Mesenchymal stem cell (in vitro differentiated cells and primary cell): ENCODE results near the gene NFKBIL1.

Experiments used
- DNase-seq: peaks from one replicate; pipeline ENCODE4 v3.0.0-alpha.2; 2013
- H2AFZ ChIP-seq: one replicate; pipeline ENCODE4 v1.6.1; 2013; ENCODE audit warnings: low read depth, mild to moderate bottlenecking, control low read depth, inconsistent platforms, low read length, moderate library complexity
- H2AK5ac ChIP-seq: 2 replicates; pipeline ENCODE4 v1.6.1; 2013; ENCODE audit warnings: low read length, moderate library complexity, mild to moderate bottlenecking, inconsistent platforms; ENCODE audit not compliant: severe bottlenecking
- H2BK120ac ChIP-seq: one replicate; pipeline ENCODE4 v1.6.1; 2013; ENCODE audit warnings: low read depth, mild to moderate bottlenecking, inconsistent platforms, low read length, moderate library complexity
- H2BK12ac ChIP-seq, 2 experiments: one replicate each; pipeline ENCODE4 v1.6.1; 2013; ENCODE audit warnings: inconsistent platforms in 2 of 2, low read length in 2 of 2, mild to moderate bottlenecking in 2 of 2, moderate library complexity in 2 of 2, control low read depth in 1 of 2
- H2BK15ac ChIP-seq: one replicate; pipeline ENCODE4 v1.6.1; 2013; ENCODE audit warnings: mild to moderate bottlenecking, low read depth, inconsistent platforms; ENCODE audit not compliant: poor library complexity, severe bottlenecking
- H2BK5ac ChIP-seq: 2 replicates; pipeline ENCODE4 v1.6.1; 2013; ENCODE audit warnings: low read depth, mild to moderate bottlenecking, low read length, control low read depth, inconsistent platforms; ENCODE audit not compliant: poor library complexity, severe bottlenecking
- H3K14ac ChIP-seq, 2 experiments: one replicate each; pipeline ENCODE4 v1.6.1; 2013; ENCODE audit warnings: inconsistent platforms in 2 of 2, low read length in 2 of 2, control low read depth in 1 of 2, mild to moderate bottlenecking in 1 of 2, moderate library complexity in 1 of 2
- H3K18ac ChIP-seq, 2 experiments: one replicate each; pipeline ENCODE4 v1.6.1; 2013; ENCODE audit warnings: inconsistent platforms in 2 of 2, low read length in 2 of 2, control low read depth in 1 of 2, low read depth in 1 of 2, mild to moderate bottlenecking in 1 of 2
- H3K23ac ChIP-seq, 2 experiments: one replicate each; pipeline ENCODE4 v1.6.1; 2013; ENCODE audit warnings: inconsistent platforms in 2 of 2, low read length in 2 of 2, mild to moderate bottlenecking in 2 of 2, moderate library complexity in 2 of 2, control low read depth in 1 of 2
- H3K27ac ChIP-seq: 2 replicates; pipeline ENCODE4 v1.5.1; 2013; ENCODE audit warnings: mild to moderate bottlenecking, moderate library complexity, low read length, control low read depth, inconsistent platforms; ENCODE audit not compliant: poor library complexity, severe bottlenecking
- H3K27me3 ChIP-seq, 2 experiments: 2 replicates each; pipeline versions ENCODE4 v1.6.1 to v1.7.0; 2013; ENCODE audit warnings: low read length in 2 of 2, mild to moderate bottlenecking in 2 of 2, moderate library complexity in 2 of 2, control low read depth in 1 of 2, inconsistent platforms in 1 of 2; ENCODE audit not compliant: control insufficient read depth in 1 of 2, insufficient read depth in 1 of 2
- H3K36me3 ChIP-seq, 2 experiments: 2 replicates each; pipeline versions ENCODE4 v1.6.1 to v1.7.0; 2013; ENCODE audit warnings: low read length in 2 of 2, control low read depth in 1 of 2, inconsistent platforms in 1 of 2, low read depth in 1 of 2, mild to moderate bottlenecking in 1 of 2; ENCODE audit not compliant: insufficient read depth in 2 of 2, control insufficient read depth in 1 of 2
- H3K4ac ChIP-seq, 2 experiments: one replicate each; pipeline ENCODE4 v1.6.1; 2013; ENCODE audit warnings: inconsistent platforms in 2 of 2, low read length in 2 of 2, mild to moderate bottlenecking in 2 of 2, moderate library complexity in 2 of 2, control low read depth in 1 of 2, low read depth in 1 of 2
- H3K4me1 ChIP-seq: 2 replicates; pipeline ENCODE4 v1.6.1; 2013; ENCODE audit warnings: low read depth, low read length, control low read depth; ENCODE audit not compliant: control insufficient read depth, insufficient read depth
- H3K4me2 ChIP-seq: 2 replicates; pipeline ENCODE4 v1.6.1; 2013; ENCODE audit warnings: low read length, mild to moderate bottlenecking, inconsistent platforms; ENCODE audit not compliant: poor library complexity, severe bottlenecking
- H3K4me3 ChIP-seq, 2 experiments: 2 replicates each; pipeline versions ENCODE4 v1.5.1 to v1.7.0; 2013; ENCODE audit warnings: low read length in 2 of 2, mild to moderate bottlenecking in 2 of 2, control low read depth in 1 of 2, low read depth in 1 of 2; ENCODE audit not compliant: insufficient read depth in 1 of 2
- H3K79me1 ChIP-seq: replicated peaks from 2 replicates; pipeline ENCODE4 v1.6.1; 2013; ENCODE audit warnings: mild to moderate bottlenecking, control low read depth, low read length, inconsistent platforms; ENCODE audit not compliant: poor library complexity, severe bottlenecking
- H3K9ac ChIP-seq: 2 replicates; pipeline ENCODE4 v1.7.0; 2013; ENCODE audit warnings: mild to moderate bottlenecking, low read length, moderate library complexity
- H3K9me3 ChIP-seq: 2 replicates; pipeline ENCODE4 v1.7.0; 2013; ENCODE audit warnings: mild to moderate bottlenecking, low read length; ENCODE audit not compliant: control insufficient read depth
- H4K8ac ChIP-seq: one replicate; pipeline ENCODE4 v1.6.1; 2013; ENCODE audit warnings: inconsistent platforms, mild to moderate bottlenecking, low read length, moderate library complexity
- H4K91ac ChIP-seq: one replicate; pipeline ENCODE4 v1.6.1; 2013; ENCODE audit warnings: mild to moderate bottlenecking, low read length, inconsistent platforms
- WGBS: methylation state at CpG from one replicate; pipeline ENCODE4 v1.1.7; 2013; ENCODE audit warnings: mixed read lengths; 5-methylcytosine and 5-hydroxymethylcytosine counted together

NFKBIL1 gene

GRCh38 chr6:31532644-31533454 lies 14.6 kb upstream of the NFKBIL1 start:
- Histone ChIP-seq H4K8ac (no peak overlapping the region), H3K9ac (no peak overlapping the region), H3K14ac (no peak overlapping the region), H2AFZ (no peak overlapping the region), H2BK15ac (no peak overlapping the region), H4K91ac (no peak overlapping the region), H2BK120ac (no peak overlapping the region), H3K4me1 (peaks cover 6% of the 10 kb centered on the region), H3K4ac (no peak overlapping the region), H3K18ac (no peak overlapping the region), H3K23ac (no peak overlapping the region), H3K36me3 (peaks cover 70 to 85% of the 10 kb centered on the region in 2 experiments), H3K27ac (no peak overlapping the region), H3K27me3 (no peaks in the 10 kb centered on the region), H3K4me3 (no peak overlapping the region), H2BK12ac (no peak overlapping the region), H2AK5ac (no peak overlapping the region), H2BK5ac (no peak overlapping the region), H3K4me2 (no peak overlapping the region), H3K9me3 (no peaks in the 10 kb centered on the region), H3K79me1 (peaks cover 30% of the 10 kb centered on the region)
- DNase-seq: no peak
- 94% methylated on average over 7 of the region's 9 CpGs for WGBS

GRCh38 chr6:31533455-31533841 lies 14.0 kb upstream of the NFKBIL1 start:
- peaks cover 6% of the 10 kb centered on the region for H3K4me1 ChIP-seq
- no CpG with 5 or more reads among the region's 1 CpG for WGBS
- no peak overlapping the region for H2BK120ac ChIP-seq
- H2BK15ac ChIP-seq: no peak overlapping the region
- no peak overlapping the region for H3K18ac ChIP-seq
- H3K9me3 ChIP-seq: no peaks in the 10 kb centered on the region
- DNase-seq: no peak
- no peak overlapping the region for H4K8ac ChIP-seq
- H3K36me3 ChIP-seq: peaks cover 70 to 91% of the 10 kb centered on the region in 2 experiments
- no peak overlapping the region for H4K91ac ChIP-seq
- H3K79me1 ChIP-seq: peaks cover 30% of the 10 kb centered on the region
- no peak overlapping the region for H3K4me2 ChIP-seq
- H2BK12ac ChIP-seq: no peak overlapping the region
- H3K4ac ChIP-seq: no peak overlapping the region
- no peak overlapping the region for H3K9ac ChIP-seq
- H3K27me3 ChIP-seq: no peaks in the 10 kb centered on the region
- H3K23ac ChIP-seq: no peak overlapping the region
- H2AK5ac ChIP-seq: no peak overlapping the region
- H3K4me3 ChIP-seq: no peak overlapping the region
- no peak overlapping the region for H3K27ac ChIP-seq
- H2BK5ac ChIP-seq: no peak overlapping the region
- no peak overlapping the region for H2AFZ ChIP-seq
- no peak overlapping the region for H3K14ac ChIP-seq

GRCh38 chr6:31534011-31534410 lies 13.4 kb upstream of the NFKBIL1 start:
- Histone ChIP-seq H3K9ac (no peak overlapping the region), H3K4me2 (no peak overlapping the region), H3K4me1 (peaks cover 10% of the 10 kb centered on the region), H2BK15ac (peak overlapping the region; percentile 36), H3K36me3 (peaks cover 69 to 97% of the 10 kb centered on the region in 2 experiments), H4K8ac (peak overlapping the region; percentile 47), H3K14ac (no peak overlapping the region), H3K23ac (no peak overlapping the region), H3K4ac (no peak overlapping the region), H3K79me1 (peaks cover 30% of the 10 kb centered on the region), H2BK120ac (no peak overlapping the region), H3K4me3 (no peak overlapping the region), H3K9me3 (no peaks in the 10 kb centered on the region), H3K18ac (no peak overlapping the region), H2BK5ac (no peak overlapping the region), H4K91ac (no peak overlapping the region), H3K27me3 (no peaks in the 10 kb centered on the region), H2AK5ac (no peak overlapping the region), H2AFZ (no peak overlapping the region), H2BK12ac (no peak overlapping the region), H3K27ac (no peak overlapping the region)
- WGBS: 97% methylated on average over 6 of the region's 6 CpGs
- no peak for DNase-seq

GRCh38 chr6:31534521-31535040 lies 12.8 kb upstream of the NFKBIL1 start:
- WGBS: 92% methylated on average over 24 of the region's 24 CpGs
- Histone ChIP-seq H2BK5ac (no peak overlapping the region), H3K36me3 (peaks cover 65 to 99% of the 10 kb centered on the region in 2 experiments), H3K18ac (no peak overlapping the region), H3K4me1 (peaks cover 9% of the 10 kb centered on the region), H2BK15ac (no peak overlapping the region), H3K4me2 (no peak overlapping the region), H3K4ac (no peak overlapping the region), H2BK120ac (no peak overlapping the region), H3K14ac (no peak overlapping the region), H3K23ac (no peak overlapping the region), H3K9me3 (no peaks in the 10 kb centered on the region), H4K91ac (no peak overlapping the region), H3K79me1 (peaks cover 28% of the 10 kb centered on the region), H3K9ac (no peak overlapping the region), H3K27ac (no peak overlapping the region), H2AFZ (no peak overlapping the region), H4K8ac (no peak overlapping the region), H3K4me3 (no peak overlapping the region), H2BK12ac (no peak overlapping the region), H3K27me3 (no peaks in the 10 kb centered on the region), H2AK5ac (no peak overlapping the region)
- no peak for DNase-seq
